Activated CD8-positive, alpha-beta T cell treated with anti-CD3 and anti-CD28 coated beads, Interleukin-2, amount 10 ng/mL, durations not matched to agents 7 days and 5 days (primary cell): Measurements from ENCODE around the gene NDUFA12. TPM values are rescaled to one million over a fixed set of nuclear protein-coding genes. Genes with fewer than 3 reads are reported as not detected.

Source experiments
- ATAC-seq: fragments of 150-1000 bp; cut with Tn5 transposase; one replicate; pipeline ENCODE4 v1.10.0; 2021; ENCODE audit warnings: moderate library complexity
- CTCF ChIA-PET: fragments of 350-600 bp; sonication (Branson Sonifier 250); formaldehyde crosslinking; loops from one replicate; lab custom pipeline; 2021; ENCODE audit warnings: antibody characterized with exemption; lab: Charles Lee
- POLR2A ChIA-PET: fragments of 350-600 bp; sonication (Branson Sonifier 250); formaldehyde crosslinking; loops from one replicate; lab custom pipeline; 2021; ENCODE audit warnings: antibody characterized with exemption; lab: Charles Lee
- DNase-seq: peaks from one replicate; pipeline ENCODE4 v3.0.0-alpha.2; 2020
- H3K27ac Mint-ChIP-seq: one replicate; pipeline ENCODE4 v1.8.0; 2021; ENCODE audit warnings: mild to moderate bottlenecking, mixed read lengths
- H3K27me3 Mint-ChIP-seq: one replicate; pipeline ENCODE4 v1.8.0; 2021; ENCODE audit warnings: low read depth, mixed read lengths
- H3K36me3 Mint-ChIP-seq: one replicate; pipeline ENCODE4 v1.8.0; 2021; ENCODE audit warnings: low read depth, mixed read lengths
- H3K4me1 Mint-ChIP-seq: one replicate; pipeline ENCODE4 v1.8.0; 2021; ENCODE audit warnings: low read depth, mixed read lengths
- H3K4me3 Mint-ChIP-seq: one replicate; pipeline ENCODE4 v1.8.0; 2021; ENCODE audit warnings: mild to moderate bottlenecking, mixed read lengths
- H3K9me3 Mint-ChIP-seq: one replicate; pipeline ENCODE4 v1.8.0; 2022; ENCODE audit warnings: mixed read lengths; ENCODE audit not compliant: insufficient read depth
- total RNA-seq, 2 experiments: library from RNA; stranded (reverse); gene quantifications; one replicate each; pipeline ENCODE4 v1.2.3, GENCODE V29; 2021

The NDUFA12 gene
- 100 to 1,000 TPM; 247 to 253 TPM for total RNA-seq

DNA sequence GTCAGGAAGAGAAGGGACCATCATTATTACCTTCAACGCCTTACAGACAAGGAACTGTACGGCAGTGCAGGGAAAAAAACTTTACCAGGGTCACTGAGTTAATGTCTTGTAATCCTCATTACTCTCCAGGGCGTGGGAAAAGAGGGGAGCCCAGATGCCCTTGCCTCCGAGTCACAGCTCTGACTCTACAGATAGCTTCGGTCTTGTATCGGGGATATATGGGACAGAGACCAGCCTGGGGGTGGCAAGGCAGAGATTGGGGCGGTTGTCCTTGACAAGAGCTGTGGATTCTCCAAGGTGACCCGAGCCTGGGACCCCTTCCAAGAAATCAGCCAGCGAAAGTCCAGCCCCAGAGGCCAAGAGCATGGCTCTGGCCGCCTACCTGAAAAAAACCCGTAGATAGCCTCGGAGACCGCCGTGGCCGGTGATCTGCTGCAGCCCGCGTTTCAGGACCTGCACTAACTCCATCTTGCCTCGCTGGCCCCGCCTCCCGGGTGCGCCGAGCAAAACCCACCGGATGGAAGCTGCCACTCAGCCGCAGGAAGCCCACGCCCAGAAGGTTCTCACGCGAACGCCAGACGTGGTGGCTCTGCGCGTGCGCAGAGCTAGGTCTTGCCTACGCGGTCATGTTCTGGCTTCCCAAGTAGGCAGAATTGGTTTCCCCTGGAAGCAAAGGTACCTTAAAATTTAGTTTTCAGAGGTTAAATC lies at the start of gene NDUFA12:
TSS of gene NDUFA12 (minus strand) at position 485 of the 708 bp plus-strand sequence. CDS start at position 468, 17 bp downstream.
- POLR2A ChIA-PET, result interaction anchor here (0.5 to 2.9 kb wide), 18 partner anchors 10 to 470 kb away, joined by 3 to 29 read pairs (median 4); partner anchors contain the start of genes FGD6, METAP2, NR2C1 and VEZT
- H3K27ac Mint-ChIP-seq, result peak within 1 kb of the TSS; percentile 94
- CTCF ChIA-PET, result interaction anchor here (0.8 to 1.4 kb wide), 6 partner anchors 11 to 531 kb away, joined by 3 to 7 read pairs (median 4); partner anchors contain the start of gene NR2C1
- peaks cover 54% of the 10 kb centered on the region for H3K4me1 Mint-ChIP-seq
- peaks cover 65% of the 10 kb centered on the region for H3K36me3 Mint-ChIP-seq
- ATAC-seq (peak; percentile 98), DNase-seq (peak; percentile 97)
- H3K27me3 Mint-ChIP-seq, result no peaks in the 10 kb centered on the region
- peaks cover 21% of the 10 kb centered on the region for H3K9me3 Mint-ChIP-seq
- peak within 1 kb of the TSS; percentile 94 for H3K4me3 Mint-ChIP-seq

DNA sequence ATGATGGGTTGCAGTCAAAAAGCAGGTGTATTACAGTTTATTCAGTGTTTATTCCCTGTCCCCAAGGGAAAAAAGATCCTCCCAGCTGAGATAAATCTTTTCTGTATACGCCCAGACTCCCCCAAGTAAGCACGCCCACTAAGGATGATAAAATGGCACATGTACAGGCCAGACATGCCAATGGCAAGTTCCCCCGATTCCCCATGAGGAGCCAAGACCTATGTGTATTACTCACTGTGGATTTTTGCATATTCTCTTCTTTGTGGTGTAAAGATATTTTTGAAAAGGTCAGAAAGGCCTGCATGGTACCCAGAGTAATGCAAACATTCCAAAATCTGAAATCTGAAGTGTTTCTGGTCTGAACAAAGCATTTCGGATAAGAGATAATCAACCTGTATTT lies 47.7 kb upstream of the NDUFA12 start:
- no peak for DNase-seq
- no peak overlapping the region for H3K27ac Mint-ChIP-seq
- H3K9me3 Mint-ChIP-seq, result no peaks in the 10 kb centered on the region
- H3K4me1 Mint-ChIP-seq, result no peaks in the 10 kb centered on the region
- no peak overlapping the region for H3K4me3 Mint-ChIP-seq
- H3K27me3 Mint-ChIP-seq, result no peaks in the 10 kb centered on the region
- peaks cover 34% of the 10 kb centered on the region for H3K36me3 Mint-ChIP-seq
- ChIA-PET POLR2A (no interaction called here), CTCF (no interaction called here)
- no peak for ATAC-seq

DNA sequence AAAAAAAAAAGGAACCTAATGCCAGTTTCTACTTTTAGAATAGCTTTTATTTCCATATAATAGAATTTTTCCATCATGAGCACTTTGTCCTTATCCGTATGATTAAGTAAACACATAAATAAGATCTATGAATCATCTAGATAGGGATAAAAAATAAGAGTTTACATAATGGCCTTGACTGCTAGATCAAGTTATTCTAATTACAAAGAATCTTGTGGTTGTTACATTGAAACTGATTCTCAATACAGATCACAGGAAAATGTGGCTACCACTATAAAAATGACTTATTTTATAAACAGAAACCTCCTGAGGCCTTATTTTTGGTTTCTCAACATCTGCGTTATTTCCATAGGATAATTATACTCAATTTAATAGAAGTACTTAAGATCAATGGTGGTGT lies 34.4 kb upstream of the NDUFA12 start:
- CTCF ChIA-PET, result no interaction called here
- H3K36me3 Mint-ChIP-seq, result peaks cover 26% of the 10 kb centered on the region
- H3K27me3 Mint-ChIP-seq, result no peaks in the 10 kb centered on the region
- no peak overlapping the region for H3K4me3 Mint-ChIP-seq
- DNase-seq (no peak), ATAC-seq (no peak)
- POLR2A ChIA-PET, result no interaction called here
- H3K4me1 Mint-ChIP-seq, result peaks cover 24% of the 10 kb centered on the region
- no peak overlapping the region for H3K27ac Mint-ChIP-seq
- H3K9me3 Mint-ChIP-seq, result no peaks in the 10 kb centered on the region

DNA sequence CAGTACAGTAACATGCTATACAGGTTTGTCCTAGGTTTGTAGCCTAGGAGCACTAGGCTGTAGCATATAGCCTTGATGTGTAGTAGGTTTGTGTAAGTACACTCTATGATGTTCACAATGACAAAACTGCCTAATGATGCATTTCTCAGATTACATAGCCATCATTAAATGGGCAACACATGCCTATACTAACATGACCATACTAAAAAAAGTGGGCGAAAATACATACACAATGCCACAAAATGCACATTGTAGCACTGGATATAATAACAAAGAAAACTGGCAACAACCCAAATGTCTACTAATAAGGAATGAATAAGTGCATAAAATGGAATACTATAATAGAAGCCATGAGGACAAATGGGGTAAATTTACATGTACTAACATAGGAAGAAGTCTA lies 31.3 kb upstream of the NDUFA12 start:
- Mint-ChIP-seq H3K9me3 (no peaks in the 10 kb centered on the region), H3K27ac (no peak overlapping the region), H3K4me3 (no peak overlapping the region), H3K4me1 (peaks cover 13% of the 10 kb centered on the region), H3K36me3 (peaks cover 18% of the 10 kb centered on the region), H3K27me3 (no peaks in the 10 kb centered on the region)
- DNase-seq (no peak), ATAC-seq (no peak)
- CTCF ChIA-PET, result interaction anchor here (0.7 to 1.1 kb wide), 2 partner anchors 39 to 215 kb away, joined by 3 to 4 read pairs; partner anchors contain the start of gene NR2C1
- POLR2A ChIA-PET, result no interaction called here

DNA sequence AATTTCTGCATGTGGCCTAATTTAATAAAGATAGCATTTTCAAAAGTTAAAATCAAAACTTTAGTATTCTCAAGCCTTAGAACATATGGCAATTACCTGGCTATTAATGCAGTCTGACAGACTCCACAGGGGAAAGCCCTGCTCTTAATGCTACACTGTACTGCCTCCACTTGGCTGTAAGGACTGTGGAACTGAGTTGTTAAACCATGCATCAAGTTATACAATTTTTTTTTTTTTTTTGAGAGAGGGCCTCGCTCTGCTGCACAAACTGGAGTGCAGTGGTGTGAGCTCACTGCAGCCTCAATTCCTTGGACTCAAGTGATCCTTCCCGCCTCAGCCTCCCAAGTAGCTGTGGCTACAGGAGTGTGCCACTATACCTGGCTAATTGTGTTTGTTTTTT lies 19.0 kb upstream of the NDUFA12 start:
- DNase-seq, result no peak
- H3K36me3 Mint-ChIP-seq, result peaks cover 7% of the 10 kb centered on the region
- ChIA-PET CTCF (no interaction called here), POLR2A (interaction anchor here (0.5 kb wide), 1 partner anchor 10 kb away, joined by 3 read pairs; no protein-coding TSS in a partner anchor)
- H3K9me3 Mint-ChIP-seq, result no peaks in the 10 kb centered on the region
- H3K4me1 Mint-ChIP-seq, result no peaks in the 10 kb centered on the region
- H3K27ac Mint-ChIP-seq, result no peak overlapping the region
- no peak overlapping the region for H3K4me3 Mint-ChIP-seq
- H3K27me3 Mint-ChIP-seq, result no peaks in the 10 kb centered on the region
- no peak for ATAC-seq

DNA sequence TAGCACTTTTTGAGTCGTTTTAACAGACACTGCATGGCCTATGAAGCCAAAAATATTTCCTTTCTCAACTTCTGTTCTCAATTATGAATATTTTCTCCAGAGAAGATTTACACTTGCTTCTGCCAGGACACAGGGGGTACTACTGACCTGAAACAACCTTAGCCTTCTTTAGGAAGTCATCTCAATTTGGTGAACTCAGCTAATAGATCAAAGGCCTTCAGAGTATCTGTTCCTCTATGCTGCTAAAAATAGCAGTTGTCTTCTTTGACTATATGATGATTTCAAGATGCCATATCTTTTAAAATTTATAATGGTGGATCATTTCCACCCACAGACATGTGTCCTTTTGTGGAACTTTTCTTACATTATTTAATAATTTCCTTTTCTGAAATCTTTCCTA lies 14.0 kb upstream of the NDUFA12 start:
- Mint-ChIP-seq H3K4me1 (no peaks in the 10 kb centered on the region), H3K4me3 (no peak overlapping the region), H3K36me3 (peaks cover 18% of the 10 kb centered on the region), H3K27me3 (no peaks in the 10 kb centered on the region), H3K27ac (no peak overlapping the region), H3K9me3 (peaks cover 6% of the 10 kb centered on the region)
- DNase-seq, result no peak
- POLR2A ChIA-PET, result interaction anchor here (1.2 kb wide), 1 partner anchor 13 kb away, joined by 3 read pairs; the partner anchor contains the start of gene NDUFA12
- no peak for ATAC-seq
- CTCF ChIA-PET, result no interaction called here

DNA sequence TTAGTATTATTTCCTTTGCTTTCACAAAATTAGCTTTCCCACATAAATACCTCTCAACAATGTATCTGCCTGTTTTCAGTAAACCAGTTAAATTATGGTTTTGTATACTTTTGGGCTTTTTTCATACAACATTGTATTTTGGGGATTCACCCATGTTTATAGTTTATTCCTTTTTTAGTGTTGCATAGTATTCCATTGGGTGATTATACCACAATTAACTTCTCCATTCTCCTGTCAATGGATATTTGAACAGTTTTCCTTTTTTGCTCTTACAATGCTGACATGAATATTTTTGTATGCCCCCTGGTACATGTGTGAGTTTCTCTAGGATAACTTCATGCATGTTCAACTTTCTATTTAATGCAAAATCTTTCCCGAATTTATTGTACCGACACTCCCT lies 12.6 kb upstream of the NDUFA12 start:
- no peak for ATAC-seq

DNA sequence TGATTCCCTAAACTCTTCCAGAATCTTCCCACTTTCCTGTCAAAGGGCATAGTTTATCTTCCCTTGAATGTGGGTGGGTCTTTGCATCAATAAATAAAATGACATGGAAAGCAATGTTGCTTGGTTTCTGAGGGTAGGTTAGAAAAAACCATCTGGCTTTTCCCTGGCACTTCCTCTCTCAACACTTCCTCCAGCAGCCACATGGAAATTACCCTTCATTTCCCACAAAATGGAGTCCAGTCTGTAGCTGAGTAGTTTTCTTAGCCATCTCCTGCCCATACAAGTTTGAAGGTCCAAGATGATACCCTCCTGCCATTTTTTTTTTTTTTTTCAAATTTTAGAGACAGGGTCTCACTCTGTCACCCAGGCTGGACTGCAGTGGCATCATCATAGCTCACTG lies 11.1 kb upstream of the NDUFA12 start:
- Mint-ChIP-seq H3K27me3 (no peaks in the 10 kb centered on the region), H3K36me3 (peaks cover 15% of the 10 kb centered on the region), H3K27ac (no peak overlapping the region), H3K4me1 (no peaks in the 10 kb centered on the region), H3K9me3 (peaks cover 6% of the 10 kb centered on the region), H3K4me3 (no peak overlapping the region)
- POLR2A ChIA-PET, result interaction anchor here (2.4 kb wide), 1 partner anchor 11 kb away, joined by 9 read pairs; the partner anchor contains the start of gene NDUFA12
- ATAC-seq (no peak), DNase-seq (no peak)
- CTCF ChIA-PET, result interaction anchor here (1.3 kb wide), 1 partner anchor 11 kb away, joined by 5 read pairs; the partner anchor contains the start of gene NDUFA12

More for the DNA sequence above, 12.6 kb upstream of the NDUFA12 start:
- peaks cover 18% of the 10 kb centered on the region for H3K36me3 Mint-ChIP-seq
- H3K4me1 Mint-ChIP-seq, result no peaks in the 10 kb centered on the region
- CTCF ChIA-PET, result no interaction called here
- H3K27ac Mint-ChIP-seq, result no peak overlapping the region
- no peak for DNase-seq
- H3K9me3 Mint-ChIP-seq, result peaks cover 6% of the 10 kb centered on the region
- H3K27me3 Mint-ChIP-seq, result no peaks in the 10 kb centered on the region
- POLR2A ChIA-PET, result interaction anchor here (1.2 kb wide), 1 partner anchor 12 kb away, joined by 3 read pairs; the partner anchor contains the start of gene NDUFA12
- H3K4me3 Mint-ChIP-seq, result no peak overlapping the region

DNA sequence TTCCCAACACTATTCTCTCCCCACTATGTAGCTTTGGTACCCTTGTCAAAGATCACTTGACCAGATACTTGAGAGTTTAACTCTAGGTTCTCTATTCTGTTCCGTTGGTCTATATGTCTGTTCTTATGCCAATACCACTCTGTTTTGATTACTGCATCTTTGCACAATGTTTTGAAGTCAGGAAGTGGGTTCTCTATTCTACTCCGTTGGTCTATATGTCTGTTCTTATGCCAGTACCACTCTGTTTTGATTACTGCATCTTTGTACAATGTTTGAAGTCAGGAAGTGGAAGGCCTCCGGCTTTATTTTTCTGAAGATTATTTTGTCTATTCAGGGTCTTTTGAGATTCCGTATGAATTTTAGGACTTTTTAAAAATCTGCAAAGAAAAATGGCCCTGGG lies 2.7 kb upstream of the NDUFA12 start:
- H3K27ac Mint-ChIP-seq, result no peak overlapping the region
- CTCF ChIA-PET, result interaction anchor here (1.3 kb wide), 1 partner anchor 67 kb away, joined by 3 read pairs; no protein-coding TSS in a partner anchor
- H3K4me3 Mint-ChIP-seq, result no peak overlapping the region
- ATAC-seq (no peak), DNase-seq (no peak)
- POLR2A ChIA-PET, result no interaction called here
- peaks cover 30% of the 10 kb centered on the region for H3K4me1 Mint-ChIP-seq
- H3K27me3 Mint-ChIP-seq, result no peaks in the 10 kb centered on the region
- peaks cover 21% of the 10 kb centered on the region for H3K9me3 Mint-ChIP-seq
- H3K36me3 Mint-ChIP-seq, result peaks cover 41% of the 10 kb centered on the region

DNA sequence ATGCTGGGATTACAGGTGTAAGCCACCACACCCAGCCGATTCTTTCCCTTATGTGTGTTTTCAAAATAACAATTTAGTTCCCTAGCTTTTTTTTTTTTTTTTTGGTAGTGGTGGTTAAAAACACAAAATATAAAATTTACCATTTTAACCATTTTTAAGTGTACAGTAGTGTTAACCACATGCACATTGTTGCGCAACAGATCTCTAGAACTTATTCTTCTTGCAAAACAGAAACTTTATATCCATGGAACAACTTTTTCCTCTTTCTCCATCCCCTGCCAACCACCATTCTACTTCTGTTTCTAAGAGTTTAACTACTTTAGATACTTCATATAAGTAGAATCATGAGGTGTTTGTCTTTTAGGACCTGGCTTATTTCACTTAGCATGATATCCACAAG lies 1.1 kb upstream of the NDUFA12 start:
- H3K36me3 Mint-ChIP-seq, result peaks cover 54% of the 10 kb centered on the region
- ChIA-PET POLR2A (interaction anchor here (0.7 to 2.9 kb wide), 3 partner anchors 12 to 79 kb away, joined by 3 to 29 read pairs (median 8); no protein-coding TSS in a partner anchor), CTCF (no interaction called here)
- H3K4me1 Mint-ChIP-seq, result peaks cover 42% of the 10 kb centered on the region
- H3K9me3 Mint-ChIP-seq, result peaks cover 21% of the 10 kb centered on the region
- no peak for DNase-seq
- no peak for ATAC-seq
- H3K4me3 Mint-ChIP-seq, result peak overlapping the region; percentile 94
- no peaks in the 10 kb centered on the region for H3K27me3 Mint-ChIP-seq
- peak overlapping the region; percentile 71 for H3K27ac Mint-ChIP-seq

DNA sequence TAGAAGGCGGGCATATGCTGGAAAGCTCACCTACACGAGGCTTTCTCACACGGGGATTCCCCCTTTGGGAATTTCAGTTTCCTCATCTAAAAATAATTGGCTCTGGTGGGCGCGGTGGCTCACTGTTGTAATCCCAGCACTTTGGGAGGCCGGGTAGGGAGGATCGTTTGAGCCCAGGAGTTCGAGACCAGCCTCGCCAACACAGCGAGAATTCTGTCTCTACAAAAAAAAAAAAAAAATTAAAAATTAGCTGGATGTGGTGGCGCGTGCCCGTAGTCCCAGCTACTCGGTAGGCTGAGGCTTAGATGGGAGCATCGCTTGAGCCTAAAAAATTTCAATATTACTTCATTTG lies 400 bp upstream of the NDUFA12 start:
- no peak for DNase-seq
- ATAC-seq, result no peak
- ChIA-PET POLR2A (interaction anchor here (0.5 to 2.9 kb wide), 19 partner anchors 10 to 829 kb away, joined by 3 to 29 read pairs (median 4); partner anchors contain the start of genes FGD6, METAP2, NR2C1 and VEZT), CTCF (interaction anchor here (0.8 to 1.4 kb wide), 6 partner anchors 10 to 531 kb away, joined by 3 to 7 read pairs (median 4); partner anchors contain the start of gene NR2C1)
- peak overlapping the region; percentile 94 for H3K27ac Mint-ChIP-seq
- peaks cover 61% of the 10 kb centered on the region for H3K36me3 Mint-ChIP-seq
- H3K4me1 Mint-ChIP-seq, result peaks cover 49% of the 10 kb centered on the region
- peaks cover 21% of the 10 kb centered on the region for H3K9me3 Mint-ChIP-seq
- no peaks in the 10 kb centered on the region for H3K27me3 Mint-ChIP-seq
- peak overlapping the region; percentile 94 for H3K4me3 Mint-ChIP-seq
